HG03565 (cell line): ENCODE results near the gene GPRC5C.

Experiments
- ATAC-seq: cut with Tn5 transposase; IDR thresholded peaks from one replicate; pipeline ENCODE4 v1.9.1; 2021; ENCODE audit warnings: mild to moderate bottlenecking, moderate library complexity; ENCODE audit not compliant: unreplicated experiment

GPRC5C gene

GRCh38 chr17:74451557-74451956 is 19.7 kb downstream of the GPRC5C start:
- no peak for ATAC-seq

DNA sequence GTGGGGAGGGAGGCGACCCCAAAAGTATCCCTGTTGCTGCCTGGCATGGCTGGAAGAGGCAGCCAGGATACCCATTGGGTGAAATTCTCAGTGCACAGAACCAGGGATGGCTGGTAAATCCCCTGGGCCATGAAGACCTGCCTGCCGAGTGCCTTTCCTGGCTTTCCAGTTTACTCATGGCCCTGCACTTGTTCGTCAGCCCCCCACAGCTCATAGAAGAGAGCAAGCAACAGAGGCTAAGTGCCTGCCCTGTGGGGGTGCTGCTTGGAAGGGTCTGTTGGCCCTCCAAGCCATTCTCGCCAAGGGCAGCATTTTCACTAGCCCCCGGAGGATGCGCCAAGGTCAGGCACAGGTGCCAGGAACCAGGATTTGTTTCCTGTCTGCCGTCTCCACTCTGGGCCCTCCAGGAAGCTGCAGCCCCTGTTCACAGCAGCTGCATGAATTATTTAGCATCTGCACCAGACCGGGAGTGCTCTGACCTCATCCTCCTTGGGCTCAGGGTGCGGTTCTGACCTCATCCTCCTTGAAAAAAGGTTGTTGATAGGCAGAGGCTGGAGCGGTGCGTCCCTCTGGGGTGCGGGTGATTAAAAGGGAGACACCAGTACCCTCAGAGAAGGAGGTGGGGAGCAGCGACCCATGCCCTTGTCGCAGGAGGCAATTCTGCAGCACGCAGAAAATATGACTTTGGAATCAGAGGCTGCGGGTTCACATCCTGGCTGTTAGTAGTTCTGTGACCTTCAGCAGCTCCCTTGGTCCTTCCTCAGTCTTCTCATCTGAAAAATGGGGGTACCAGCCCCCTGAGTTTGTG is 20.3 kb downstream of the GPRC5C start:
- no peak for ATAC-seq

DNA sequence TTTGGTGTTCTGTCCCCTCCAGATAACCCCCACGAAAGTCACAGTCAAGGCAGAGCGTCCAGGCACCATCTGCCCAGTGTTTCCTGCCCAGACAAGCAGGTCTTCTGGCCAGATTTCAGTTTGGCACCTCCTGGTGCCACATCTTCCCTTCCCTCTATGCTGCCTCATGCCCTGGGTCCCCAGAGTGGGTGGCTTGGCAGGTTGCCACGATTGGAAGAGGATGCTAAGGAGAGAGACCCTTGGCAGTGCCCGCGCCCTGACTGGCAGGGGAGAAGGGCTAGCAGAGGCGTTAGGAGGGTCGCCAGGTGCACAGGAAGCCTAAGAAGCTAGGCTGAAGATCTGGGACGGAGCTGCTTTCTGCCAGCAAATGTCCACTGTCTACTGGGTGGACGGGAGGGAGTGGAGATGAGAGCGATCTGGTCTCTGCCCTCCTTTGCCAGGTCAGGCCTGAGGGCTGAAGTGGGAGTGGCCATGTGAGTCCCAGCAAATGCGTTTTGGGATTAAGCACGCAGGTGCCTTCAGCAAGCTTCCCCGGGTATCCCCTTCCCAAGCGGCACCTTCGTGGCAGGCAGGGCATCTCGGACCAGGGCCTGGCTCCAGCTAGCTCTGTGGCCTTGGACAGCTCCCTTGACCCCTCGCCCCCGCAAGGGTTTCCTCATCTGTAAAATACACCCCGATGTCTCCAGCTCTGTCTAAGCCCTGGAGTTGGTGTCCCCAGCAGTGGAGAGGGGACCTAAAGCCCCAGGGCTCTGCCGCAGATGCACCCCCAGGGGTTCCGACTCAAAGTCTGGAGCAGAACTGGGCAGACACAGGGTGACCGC is 21.2 kb downstream of the GPRC5C start:
- no peak for ATAC-seq

DNA sequence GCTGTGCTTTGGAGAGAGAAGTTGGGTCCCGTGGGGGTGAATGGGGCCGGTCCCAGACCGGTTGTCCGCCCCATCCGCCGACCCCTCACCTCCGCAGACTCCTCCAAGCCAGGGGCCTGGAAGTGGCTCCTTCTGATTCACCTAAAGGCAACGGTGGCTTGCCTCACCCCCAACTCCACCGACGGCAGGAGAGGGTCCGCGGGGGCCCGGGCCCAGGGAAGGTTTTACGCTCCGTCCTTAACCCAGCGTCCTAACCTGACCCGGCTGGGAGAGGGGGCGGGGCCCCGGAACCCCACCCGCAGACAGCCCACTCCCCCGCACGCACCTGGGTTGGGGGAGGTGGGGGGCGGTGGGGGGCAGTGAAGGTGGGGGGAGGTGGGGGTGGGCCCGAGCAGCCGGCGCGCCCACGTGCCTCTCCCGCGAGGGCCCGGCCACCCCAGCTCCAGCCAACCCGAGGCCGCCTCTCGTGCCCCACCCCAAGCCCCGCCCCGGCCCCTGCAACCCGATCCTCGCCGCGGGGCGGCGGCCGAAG is 21.8 kb downstream of the GPRC5C start:
- ATAC-seq: no peak

DNA sequence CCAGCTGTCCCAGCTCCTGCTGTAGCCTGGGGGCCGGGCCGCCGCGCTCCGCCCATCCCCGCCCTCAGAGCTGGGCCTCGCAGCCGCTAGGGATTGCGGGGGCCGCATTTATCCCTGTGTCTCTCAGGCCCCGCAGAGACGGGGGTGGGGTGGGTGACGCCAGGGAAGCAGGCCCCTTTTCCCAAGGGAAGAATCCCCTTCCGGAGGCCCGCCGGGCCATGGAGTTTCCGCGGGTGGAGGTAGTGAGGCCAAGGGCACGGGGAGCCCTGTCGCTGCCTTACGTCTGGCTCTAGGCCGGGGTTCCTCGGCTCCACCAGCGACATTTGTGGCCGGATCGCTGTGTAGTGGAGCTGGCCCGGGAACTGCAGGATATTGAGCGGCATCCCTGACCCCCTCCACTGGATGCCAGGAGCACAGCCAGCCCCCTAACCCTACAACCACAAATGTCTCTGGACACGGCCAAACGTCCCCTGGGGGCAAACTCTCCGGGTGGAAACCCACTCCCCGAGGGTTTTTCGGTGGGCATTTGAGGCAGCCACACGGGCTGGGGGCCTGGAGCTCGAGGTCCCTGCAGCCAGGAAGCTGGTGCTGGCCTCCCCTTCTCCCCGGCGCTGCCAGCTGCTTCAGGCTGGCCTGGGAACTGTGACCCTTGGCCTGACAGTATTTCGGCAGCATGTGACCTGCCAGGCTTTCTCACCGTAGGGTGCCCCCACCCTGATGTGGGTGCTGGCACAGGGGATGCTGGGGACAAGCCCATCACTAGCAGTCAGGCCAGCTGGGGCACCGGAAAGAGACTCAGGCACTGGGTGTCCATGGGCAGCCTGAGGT is 22.5 kb downstream of the GPRC5C start:
- ATAC-seq: peak; percentile 77

GRCh38 chr17:74455025-74455545 is 23.2 kb downstream of the GPRC5C start:
- ATAC-seq: no peak

GRCh38 chr17:74455821-74456220 is 23.9 kb downstream of the GPRC5C start:
- no peak for ATAC-seq

DNA sequence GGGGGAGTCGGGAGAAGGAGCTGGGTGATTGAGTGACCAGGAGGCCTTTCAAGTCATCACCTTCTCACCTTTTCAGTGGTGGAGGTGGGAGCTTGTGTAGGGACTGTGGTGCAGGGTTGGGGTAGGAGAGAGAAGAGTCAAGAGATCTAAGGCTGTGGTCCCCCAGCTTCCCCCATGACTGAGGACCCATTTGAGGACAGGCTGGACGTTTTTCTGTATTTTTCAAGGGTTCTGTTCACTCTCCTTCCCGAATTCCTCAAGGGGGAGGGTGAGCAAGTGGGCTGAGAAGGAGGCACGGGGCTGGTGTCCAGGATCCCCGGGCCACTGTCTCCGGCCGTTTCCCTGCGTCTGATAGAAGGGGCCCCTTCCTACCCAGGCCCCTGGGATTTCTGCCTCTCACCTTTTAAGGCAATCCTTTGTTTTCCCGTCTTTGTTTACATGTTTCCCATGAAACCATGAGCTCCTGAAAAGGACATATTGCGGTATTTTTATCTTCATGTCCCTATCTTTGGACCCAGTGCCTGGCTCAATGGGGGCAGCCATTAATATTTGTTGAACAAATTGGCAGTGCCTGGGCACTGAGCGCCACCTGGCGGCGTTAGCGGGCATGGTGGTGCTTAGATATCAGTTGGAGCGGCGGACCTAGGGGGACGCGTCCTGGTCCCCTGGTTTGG is 25.4 kb downstream of the GPRC5C start:
- no peak for ATAC-seq

DNA sequence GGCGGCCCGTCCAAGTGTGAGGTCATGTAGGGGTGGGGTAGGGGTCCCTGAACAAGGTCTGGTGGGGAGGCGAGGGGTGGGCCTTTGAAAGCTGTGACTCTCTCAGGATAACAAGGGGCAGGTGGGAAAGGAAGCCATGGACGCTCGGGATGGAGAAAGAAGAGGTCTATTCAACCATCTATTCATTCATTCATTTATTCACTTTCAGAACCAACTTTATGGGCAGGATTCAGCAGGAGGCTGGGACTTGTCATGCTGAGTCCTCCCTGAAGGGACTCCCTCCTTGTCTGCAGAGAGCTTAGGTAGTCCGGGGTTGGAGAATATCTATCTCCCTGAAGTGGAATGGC is 25.9 kb downstream of the GPRC5C start:
- ATAC-seq: no peak

GRCh38 chr17:74458835-74459234 is 26.9 kb downstream of the GPRC5C start:
- ATAC-seq: no peak

DNA sequence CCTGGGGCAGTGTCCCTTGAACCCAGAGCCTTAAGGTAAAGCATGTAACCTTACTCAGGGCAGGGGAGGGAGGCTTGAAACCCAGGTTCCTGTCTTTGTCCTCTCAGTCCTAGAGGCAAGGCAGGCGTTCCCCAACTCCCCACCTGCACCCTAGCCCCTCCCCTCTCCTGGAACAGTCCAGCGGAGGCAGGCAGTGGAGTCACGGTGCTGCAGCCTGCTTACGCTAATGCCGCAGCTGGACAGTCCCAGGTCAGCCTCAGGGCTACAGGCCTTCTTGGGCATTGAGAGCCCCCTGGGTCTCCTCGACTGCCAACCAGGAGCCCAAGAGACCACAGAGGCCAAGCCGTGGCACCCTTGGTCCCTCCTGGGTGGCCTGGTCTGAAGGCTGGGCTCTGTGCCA is 27.7 kb downstream of the GPRC5C start:
- ATAC-seq: no peak

- ATAC-seq: no peak
Measured at GRCh38 chr17:74460241-74460640, 28.4 kb downstream of the GPRC5C start.

DNA sequence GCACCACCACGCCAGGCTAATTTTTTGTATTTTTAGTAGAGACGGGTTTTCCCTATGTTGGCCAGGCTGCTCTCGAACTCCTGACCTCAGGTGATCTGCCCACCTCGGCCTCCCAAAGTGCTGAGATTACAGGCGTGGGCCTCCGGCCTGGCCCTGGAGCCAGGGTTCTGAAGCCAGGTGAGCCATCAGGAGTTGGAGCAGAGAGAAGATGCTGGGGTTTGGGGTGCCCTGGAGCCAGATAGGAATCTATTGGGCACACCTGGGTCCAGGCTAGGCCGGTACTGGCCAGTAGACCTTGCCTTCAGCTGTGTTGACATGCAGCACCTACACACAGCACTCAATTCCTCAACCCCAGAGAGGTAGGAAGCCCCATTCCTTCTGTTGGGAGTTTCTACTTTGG is 29.1 kb downstream of the GPRC5C start:
- ATAC-seq: no peak

- no peak for ATAC-seq
Measured at GRCh38 chr17:74461611-74462010, 29.7 kb downstream of the GPRC5C start.

GRCh38 chr17:74464730-74465377 is 33.0 kb downstream of the GPRC5C start:
- ATAC-seq: no peak

DNA sequence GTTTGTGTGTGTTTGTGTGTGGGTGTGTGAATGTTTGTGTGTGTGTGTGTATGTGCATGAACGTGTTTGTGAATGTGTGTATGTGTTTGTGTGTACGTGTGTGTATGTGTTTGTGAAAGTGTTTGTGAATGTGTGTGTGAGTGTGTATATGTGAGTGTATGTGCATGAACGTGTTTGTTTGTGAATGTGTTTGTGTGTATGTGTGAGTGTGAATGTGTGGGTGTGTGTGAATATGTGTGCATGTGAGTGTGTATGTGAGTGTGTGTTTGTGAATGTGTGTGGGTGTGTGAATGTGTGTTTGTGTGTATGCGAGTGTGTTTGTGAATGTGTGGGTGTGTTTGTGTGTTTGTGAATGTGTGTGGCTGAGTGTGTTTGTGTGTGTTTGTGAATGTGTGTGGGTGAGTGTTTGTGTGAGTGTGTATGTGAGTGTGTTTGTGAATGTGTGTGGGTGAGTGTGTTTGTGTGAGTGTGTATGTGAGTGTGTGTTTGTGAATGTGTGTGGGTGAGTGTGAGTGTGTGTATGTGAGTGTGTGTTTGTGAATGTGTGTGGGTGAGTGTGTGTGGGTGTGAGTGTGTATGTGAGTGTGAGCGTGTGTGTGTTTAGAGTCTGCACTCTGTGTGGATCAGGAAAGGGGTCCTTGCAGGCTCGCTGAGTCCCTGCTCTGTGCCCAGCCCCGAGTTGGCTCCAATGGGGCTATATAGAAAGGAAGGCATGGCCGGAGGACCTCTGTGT is 33.7 kb downstream of the GPRC5C start:
- ATAC-seq: no peak

DNA sequence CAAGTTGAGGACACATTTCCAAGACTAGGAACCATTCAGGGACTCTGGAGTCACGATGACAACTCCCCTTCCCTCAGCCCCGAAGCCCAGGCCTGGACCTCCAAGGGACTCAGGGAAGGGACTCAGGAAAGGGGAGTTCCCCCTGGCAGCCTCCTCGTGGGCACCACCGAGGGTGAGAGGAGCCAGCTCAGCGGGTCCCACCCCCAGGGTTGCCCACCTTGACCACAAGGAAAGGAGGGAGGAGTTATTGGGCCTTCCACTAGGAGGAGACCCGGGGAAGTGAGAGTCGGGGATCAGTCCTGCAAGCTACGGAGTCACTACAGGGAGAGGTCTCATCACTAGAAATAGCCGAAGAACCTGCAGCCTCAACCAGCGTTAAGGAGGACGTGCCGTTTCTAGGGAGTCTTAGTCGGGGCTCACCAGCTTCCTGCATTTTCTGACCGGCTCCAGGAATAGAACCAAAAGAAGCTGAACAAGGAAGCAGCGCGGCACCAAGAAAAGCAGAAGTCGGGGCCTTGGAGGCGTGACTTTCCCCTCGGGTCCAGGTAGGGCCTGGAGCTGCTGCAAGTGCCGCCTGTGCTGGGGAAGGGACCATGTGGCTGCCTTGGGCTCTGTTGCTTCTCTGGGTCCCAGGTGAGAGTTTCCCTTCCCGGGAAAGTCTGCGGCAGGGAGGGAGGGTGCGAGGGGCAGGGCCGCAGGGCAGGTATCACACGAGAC is 34.4 kb downstream of the GPRC5C start, which contains the start of gene CD300A:
TSS of gene CD300A (plus strand) at position 524 of the 717 bp plus-strand sequence. CDS start at position 594, 70 bp downstream.
- no peak for ATAC-seq

DNA sequence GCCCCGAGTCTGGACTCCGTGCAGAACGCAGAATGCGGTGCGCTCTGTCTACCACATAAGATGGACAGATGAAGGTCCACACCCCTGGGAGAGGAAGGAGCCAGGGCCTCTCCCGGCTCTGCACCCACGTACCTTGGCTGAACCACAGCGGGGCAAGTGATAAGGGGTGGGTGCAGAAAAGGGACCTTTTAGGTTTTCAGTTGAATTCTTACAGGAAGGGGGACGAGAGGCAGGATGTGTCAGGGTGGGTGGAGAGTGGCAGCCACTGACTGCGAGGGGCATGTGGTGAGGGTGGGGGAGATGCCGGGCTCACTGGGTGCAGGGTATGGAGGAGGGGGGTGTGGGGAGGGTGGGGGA is 34.9 kb downstream of the GPRC5C start:
- no peak for ATAC-seq
